ENCODE measurements around the gene RAB34. TPM values are rescaled to one million over a fixed set of nuclear protein-coding genes. Genes with fewer than 3 reads are reported as not detected.

Gene RAB34
- total and polyA plus RNA-seq, 2 experiments from 2014 or later, result 160 to 180 TPM

DNA sequence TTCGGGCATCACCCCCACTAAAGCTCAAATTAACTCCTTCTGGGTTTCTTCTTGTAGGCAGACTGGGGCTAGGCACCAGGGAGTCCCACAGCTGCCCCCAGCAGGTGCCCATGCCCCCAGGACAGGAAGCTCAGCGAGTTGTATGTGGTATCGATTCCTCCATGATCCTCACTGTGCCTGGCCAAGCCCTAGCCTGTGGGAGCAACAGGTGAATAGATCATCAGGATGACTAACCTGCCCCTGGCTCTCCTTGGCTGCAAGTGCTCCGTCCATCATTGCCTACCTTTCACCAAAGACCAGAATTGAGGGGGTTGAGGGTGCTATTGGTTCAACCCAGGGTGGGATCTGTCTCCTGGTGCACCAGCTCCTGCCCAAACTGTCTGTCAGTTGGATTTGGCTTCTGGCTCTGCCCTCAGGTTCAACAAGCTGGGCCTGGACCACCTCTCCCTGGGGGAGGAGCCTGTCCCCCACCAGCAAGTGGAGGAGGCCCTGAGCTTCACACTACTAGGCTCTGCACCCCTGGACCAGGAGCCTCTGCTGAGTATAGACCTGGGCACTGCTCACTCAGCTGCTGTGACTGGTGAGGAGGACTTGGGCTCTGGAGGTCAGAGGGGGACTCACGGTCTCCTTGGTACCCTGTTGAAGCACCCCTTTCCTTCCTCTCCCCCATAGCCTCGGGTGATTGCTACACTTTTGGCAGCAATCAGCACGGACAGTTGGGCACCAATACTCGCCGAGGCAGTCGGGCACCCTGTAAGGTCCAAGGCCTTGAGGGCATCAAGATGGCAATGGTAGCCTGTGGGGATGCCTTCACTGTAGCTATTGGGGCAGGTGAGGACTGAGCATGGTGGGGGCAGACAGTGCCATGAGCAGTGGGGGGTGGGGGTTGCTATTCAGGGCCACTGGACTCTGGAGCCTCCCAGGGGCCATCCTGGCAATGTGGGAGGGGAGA, 23.0 kb upstream of the RAB34 start:
- H3K79me2 ChIP-seq, result peaks cover 21% of the 10 kb centered on the region
- peaks cover 11% of the 10 kb centered on the region for H3K4me1 ChIP-seq (ENCODE audit: insufficient read depth)
- H3K4me3 ChIP-seq, result no peak overlapping the region
- TF ChIP-seq EZH2 (IDR thresholded peaks at IDR 0.05; ENCODE audit: borderline replicate concordance) (no peak), EZH2phosphoT487 (IDR thresholded peaks at IDR 0.05; ENCODE audit: low read depth, severe bottlenecking, unreplicated experiment) (no peak)
- TF ChIP-seq, protein P1, sequence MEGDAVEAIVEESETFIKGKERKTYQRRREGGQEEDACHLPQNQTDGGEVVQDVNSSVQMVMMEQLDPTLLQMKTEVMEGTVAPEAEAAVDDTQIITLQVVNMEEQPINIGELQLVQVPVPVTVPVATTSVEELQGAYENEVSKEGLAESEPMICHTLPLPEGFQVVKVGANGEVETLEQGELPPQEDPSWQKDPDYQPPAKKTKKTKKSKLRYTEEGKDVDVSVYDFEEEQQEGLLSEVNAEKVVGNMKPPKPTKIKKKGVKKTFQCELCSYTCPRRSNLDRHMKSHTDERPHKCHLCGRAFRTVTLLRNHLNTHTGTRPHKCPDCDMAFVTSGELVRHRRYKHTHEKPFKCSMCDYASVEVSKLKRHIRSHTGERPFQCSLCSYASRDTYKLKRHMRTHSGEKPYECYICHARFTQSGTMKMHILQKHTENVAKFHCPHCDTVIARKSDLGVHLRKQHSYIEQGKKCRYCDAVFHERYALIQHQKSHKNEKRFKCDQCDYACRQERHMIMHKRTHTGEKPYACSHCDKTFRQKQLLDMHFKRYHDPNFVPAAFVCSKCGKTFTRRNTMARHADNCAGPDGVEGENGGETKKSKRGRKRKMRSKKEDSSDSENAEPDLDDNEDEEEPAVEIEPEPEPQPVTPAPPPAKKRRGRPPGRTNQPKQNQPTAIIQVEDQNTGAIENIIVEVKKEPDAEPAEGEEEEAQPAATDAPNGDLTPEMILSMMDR (IDR thresholded peaks at IDR 0.05; ENCODE audit: poor library complexity), result no peak
- no peaks in the 10 kb centered on the region for H3K36me3 ChIP-seq (replicated peaks; ENCODE audit: insufficient read depth, low read depth)
- H3K4me2 ChIP-seq, result no peak overlapping the region
- no peak for DNase-seq (ENCODE audit: low spot score)
- no peaks in the 10 kb centered on the region for H3K9me2 ChIP-seq (replicated peaks; ENCODE audit: insufficient read depth)
- H2AFZ ChIP-seq, result no peak overlapping the region
- no peak overlapping the region for H3K27ac ChIP-seq
- peaks cover 2% of the 10 kb centered on the region for H4K20me1 ChIP-seq (ENCODE audit: insufficient read depth, poor library complexity, severe bottlenecking)
- H3K27me3 ChIP-seq, result no peaks in the 10 kb centered on the region
- no peaks in the 10 kb centered on the region for H3K9me3 ChIP-seq (ENCODE audit: low read depth)
- WGBS (ENCODE audit: low lambda C conversion rate, missing lambda C conversion rate), result 95% methylated on average over 10 of the region's 10 CpGs

DNA sequence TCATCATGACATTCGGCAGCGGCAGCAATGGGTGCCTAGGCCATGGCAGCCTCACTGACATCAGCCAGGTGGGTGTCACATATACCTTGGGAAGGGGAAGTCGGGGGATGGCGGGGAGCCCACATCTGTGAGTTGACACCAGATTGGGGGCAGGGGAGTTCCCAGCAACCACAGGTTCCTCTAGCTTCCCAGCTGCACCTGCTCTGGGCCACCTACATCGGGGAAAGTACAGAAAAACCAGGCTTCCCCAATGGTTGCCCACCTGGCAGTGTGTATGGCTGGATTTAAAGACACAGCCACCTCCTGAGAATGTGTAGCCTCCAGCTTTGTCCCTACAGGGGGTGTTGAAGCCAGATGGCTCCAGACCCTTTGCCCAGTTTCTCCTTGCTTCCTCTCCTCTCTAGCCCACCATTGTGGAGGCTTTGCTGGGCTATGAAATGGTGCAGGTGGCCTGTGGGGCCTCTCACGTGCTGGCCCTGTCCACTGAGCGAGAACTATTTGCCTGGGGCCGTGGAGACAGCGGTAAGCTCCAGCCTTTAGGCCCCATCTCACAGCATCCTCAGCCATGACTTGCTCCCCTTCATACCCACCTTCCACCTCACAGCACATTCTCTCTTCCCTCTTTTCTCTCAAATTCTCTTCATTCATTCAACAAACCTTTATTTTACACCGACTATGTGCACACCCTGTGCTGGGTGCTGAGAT, 21.2 kb upstream of the RAB34 start:
- H3K27ac ChIP-seq, result no peak overlapping the region
- TF ChIP-seq EZH2phosphoT487 (IDR thresholded peaks at IDR 0.05; ENCODE audit: low read depth, severe bottlenecking, unreplicated experiment) (no peak), EZH2 (IDR thresholded peaks at IDR 0.05; ENCODE audit: borderline replicate concordance) (no peak)
- TF ChIP-seq, protein P1 (IDR thresholded peaks at IDR 0.05; ENCODE audit: poor library complexity), result no peak
- no peaks in the 10 kb centered on the region for H3K9me3 ChIP-seq (ENCODE audit: low read depth)
- peaks cover 9% of the 10 kb centered on the region for H3K4me1 ChIP-seq (ENCODE audit: insufficient read depth)
- DNase-seq (ENCODE audit: low spot score), result no peak
- no peak overlapping the region for H3K4me2 ChIP-seq
- peaks cover 4% of the 10 kb centered on the region for H3K79me2 ChIP-seq
- no peaks in the 10 kb centered on the region for H3K27me3 ChIP-seq
- WGBS (ENCODE audit: low lambda C conversion rate, missing lambda C conversion rate), result 91% methylated on average over 10 of the region's 10 CpGs
- H3K4me3 ChIP-seq, result no peak overlapping the region
- H4K20me1 ChIP-seq (ENCODE audit: insufficient read depth, poor library complexity, severe bottlenecking), result no peaks in the 10 kb centered on the region
- H3K36me3 ChIP-seq (replicated peaks; ENCODE audit: insufficient read depth, low read depth), result no peaks in the 10 kb centered on the region
- no peak overlapping the region for H2AFZ ChIP-seq
- H3K9me2 ChIP-seq (replicated peaks; ENCODE audit: insufficient read depth), result no peaks in the 10 kb centered on the region

DNA sequence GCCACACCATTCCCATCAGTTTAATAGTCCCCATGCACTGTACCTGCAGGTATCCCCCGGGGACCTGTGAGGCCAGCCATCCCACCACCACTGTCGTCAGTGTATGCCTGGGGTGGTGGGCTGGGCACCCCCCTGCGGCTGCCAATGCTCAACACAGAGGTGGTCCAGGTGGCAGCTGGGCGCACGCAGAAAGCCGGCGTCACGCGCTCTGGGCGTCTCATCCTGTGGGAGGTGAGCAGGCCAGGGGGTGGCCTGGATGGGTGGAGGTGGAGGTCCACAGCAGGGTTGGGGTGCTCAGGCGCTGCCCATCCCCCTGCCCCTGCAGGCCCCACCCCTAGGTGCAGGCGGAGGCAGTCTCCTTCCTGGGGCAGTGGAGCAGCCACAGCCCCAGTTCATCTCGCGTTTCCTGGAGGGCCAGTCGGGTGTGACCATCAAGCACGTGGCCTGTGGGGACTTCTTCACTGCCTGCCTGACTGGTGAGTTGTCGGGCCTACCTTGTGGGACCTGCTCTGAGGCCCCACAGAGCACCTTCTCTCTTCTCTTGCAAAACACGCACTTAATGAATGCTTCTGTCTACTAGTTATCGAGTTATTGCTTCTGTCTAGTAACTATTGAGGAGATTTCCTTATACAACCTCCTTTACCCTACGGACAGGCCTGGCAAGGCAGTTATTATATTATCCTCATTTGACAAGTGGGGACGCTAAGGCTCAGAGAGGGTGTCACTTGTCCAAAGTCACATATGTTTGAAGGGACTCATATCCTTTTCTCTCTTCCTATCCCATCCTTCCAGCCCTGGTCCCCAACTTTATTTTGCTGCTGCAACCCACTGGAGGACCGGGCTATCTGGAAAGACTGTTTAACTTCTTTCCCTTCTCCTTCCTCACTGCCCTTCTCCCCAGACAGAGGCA, 20.4 kb upstream of the RAB34 start:
- DNase-seq (ENCODE audit: low spot score), result no peak
- TF ChIP-seq EZH2phosphoT487 (IDR thresholded peaks at IDR 0.05; ENCODE audit: low read depth, severe bottlenecking, unreplicated experiment) (no peak), EZH2 (IDR thresholded peaks at IDR 0.05; ENCODE audit: borderline replicate concordance) (no peak)
- TF ChIP-seq, protein P1 (IDR thresholded peaks at IDR 0.05; ENCODE audit: poor library complexity), result no peak
- H3K27ac ChIP-seq, result no peak overlapping the region
- H2AFZ ChIP-seq, result no peak overlapping the region
- peaks cover 9% of the 10 kb centered on the region for H3K4me1 ChIP-seq (ENCODE audit: insufficient read depth)
- no peaks in the 10 kb centered on the region for H3K9me3 ChIP-seq (ENCODE audit: low read depth)
- H3K79me2 ChIP-seq, result peaks cover 4% of the 10 kb centered on the region
- H3K36me3 ChIP-seq (replicated peaks; ENCODE audit: insufficient read depth, low read depth), result no peaks in the 10 kb centered on the region
- no peaks in the 10 kb centered on the region for H3K9me2 ChIP-seq (replicated peaks; ENCODE audit: insufficient read depth)
- H4K20me1 ChIP-seq (ENCODE audit: insufficient read depth, poor library complexity, severe bottlenecking), result no peaks in the 10 kb centered on the region
- H3K4me2 ChIP-seq, result no peak overlapping the region
- no peaks in the 10 kb centered on the region for H3K27me3 ChIP-seq
- H3K4me3 ChIP-seq, result no peak overlapping the region
- 92% methylated on average over 18 of the region's 22 CpGs for WGBS (ENCODE audit: low lambda C conversion rate, missing lambda C conversion rate)
